ENCODE measurements around the gene ICAM1. TPM values are rescaled to one million over a fixed set of nuclear protein-coding genes. Genes with fewer than 3 reads are reported as not detected.
A peak's percentile ranks its signal among the peaks of the same experiment; 100 is the strongest.

Gene ICAM1
- total and polyA plus RNA-seq, 2 of the 13 experiments (the other 11 are each of a cell fraction or from before 2014, with no cell fraction given) = 37.9 to 98.4 TPM

- TF ChIP-seq FOXP4 (CRISPR knock-in tag; IDR thresholded peaks at IDR 0.05) = peak; percentile 53
- peak; percentile 59; the same call in 1 of the 2 replicates for TF ChIP-seq ZNF792 (CRISPR knock-in tag; IDR thresholded peaks at IDR 0.05)
- TF ChIP-seq RXRA (CRISPR knock-in tag; IDR thresholded peaks at IDR 0.05) = peak; percentile 97
- no peak for TF ChIP-seq ZNF616 (CRISPR knock-in tag; IDR thresholded peaks at IDR 0.05; ENCODE audit: low read depth)
- peak; percentile 86 for TF ChIP-seq SRF (IDR thresholded peaks at IDR 0.05; ENCODE audit: low read depth, low read length)
- peak; percentile 93 for TF ChIP-seq TARDBP (CRISPR knock-in tag; IDR thresholded peaks at IDR 0.05)
- TF ChIP-seq CENPBD1 (CRISPR knock-in tag; IDR thresholded peaks at IDR 0.05; ENCODE audit: borderline replicate concordance, low read depth) = no peak
- TF ChIP-seq ZNF674 (CRISPR knock-in tag; IDR thresholded peaks at IDR 0.05; ENCODE audit: low read depth) = 0 out of 2 replicates have a peak, but pooled peaks have one; percentile 77
- peak; percentile 67; the same call in 1 of the 2 replicates for TF ChIP-seq ZNF232 (CRISPR knock-in tag; IDR thresholded peaks at IDR 0.05; ENCODE audit: borderline replicate concordance)
- peak; percentile 88; the same call in 1 of the 2 replicates for TF ChIP-seq ZSCAN21 (CRISPR knock-in tag; IDR thresholded peaks at IDR 0.05; ENCODE audit: borderline replicate concordance)
- TF ChIP-seq TBX2 (CRISPR knock-in tag; IDR thresholded peaks at IDR 0.05; ENCODE audit: borderline replicate concordance) = peak; percentile 92
- TF ChIP-seq CSRNP1 (CRISPR knock-in tag; IDR thresholded peaks at IDR 0.05) = peak; percentile 83; the same call in 1 of the 2 replicates
- TF ChIP-seq SRY (CRISPR knock-in tag; IDR thresholded peaks at IDR 0.05) = peak; percentile 53; the same call in 1 of the 2 replicates
- TF ChIP-seq NKX3-1 (CRISPR knock-in tag; IDR thresholded peaks at IDR 0.05) = peak; percentile 62; the same call in 1 of the 2 replicates
- TF ChIP-seq ZNF275 (CRISPR knock-in tag; IDR thresholded peaks at IDR 0.05; ENCODE audit: borderline replicate concordance) = peak; percentile 72
- TF ChIP-seq FOXA1 (IDR thresholded peaks at IDR 0.05) = no peak
- 0 out of 2 replicates have a peak, but pooled peaks have one; percentile 33 for TF ChIP-seq FOXA1 (CRISPR knock-in tag; IDR thresholded peaks at IDR 0.05)
- peak; percentile 67; the same call in 1 of the 2 replicates for TF ChIP-seq CC2D1A (CRISPR knock-in tag; IDR thresholded peaks at IDR 0.05)
- TF ChIP-seq ATRX (CRISPR knock-in tag; IDR thresholded peaks at IDR 0.05; ENCODE audit: borderline replicate concordance) = no peak
- TF ChIP-seq KLF13 (CRISPR knock-in tag; IDR thresholded peaks at IDR 0.05) = peak; percentile 29; the same call in 1 of the 2 replicates
- no peak for TF ChIP-seq SRSF4 (IDR thresholded peaks at IDR 0.05; ENCODE audit: low read depth, low read length, poor library complexity, severe bottlenecking)
- TF ChIP-seq ZNF280B (CRISPR knock-in tag; IDR thresholded peaks at IDR 0.05; ENCODE audit: borderline replicate concordance) = 0 out of 2 replicates have a peak, but pooled peaks have one; percentile 45
Measured at GRCh38 chr19:10251792-10252694, 18.9 kb upstream of the ICAM1 start, which contains the start of gene MRPL4 (continued).

All from HepG2 (cell line).